Activated naive CD8-positive, alpha-beta T cell treated with anti-CD3 and anti-CD28 coated beads, Interleukin-2, amount 50 U/mL, for 16 hours (primary cell): ENCODE data around the gene KIAA0513.

Experiments
- DNase-seq: peaks from one replicate; pipeline ENCODE4 v3.0.0-alpha.2; 2020; ENCODE audit warnings: low read depth, low spot score

Gene KIAA0513

GRCh38 chr16:85088570-85089199, 61.1 kb downstream of the KIAA0513 start:
- DNase-seq, result no peak

GRCh38 chr16:85089525-85089924, 61.9 kb downstream of the KIAA0513 start:
- DNase-seq, result no peak

GRCh38 chr16:85090181-85090580, 62.6 kb downstream of the KIAA0513 start:
- DNase-seq, result no peak

GRCh38 chr16:85090873-85091521, 63.4 kb downstream of the KIAA0513 start:
- no peak for DNase-seq

- no peak for DNase-seq
Measured at GRCh38 chr16:85091522-85091910, 63.9 kb downstream of the KIAA0513 start.

- DNase-seq, result no peak
Measured at GRCh38 chr16:85092309-85092708, 64.7 kb downstream of the KIAA0513 start.

- DNase-seq, result no peak
Measured at GRCh38 chr16:85092851-85093250, 65.3 kb downstream of the KIAA0513 start.

GRCh38 chr16:85093705-85094104, 66.1 kb downstream of the KIAA0513 start:
- no peak for DNase-seq

- no peak for DNase-seq
Measured at GRCh38 chr16:85094176-85094805, 66.7 kb downstream of the KIAA0513 start.

GRCh38 chr16:85094812-85095211, 67.2 kb downstream of the KIAA0513 start:
- no peak for DNase-seq

GRCh38 chr16:85096921-85097320, 69.3 kb downstream of the KIAA0513 start:
- DNase-seq, result no peak

- no peak for DNase-seq
Measured at GRCh38 chr16:85098565-85098964, 71.0 kb downstream of the KIAA0513 start.

- no peak for DNase-seq
Measured at GRCh38 chr16:85100265-85100664, 72.7 kb downstream of the KIAA0513 start.

GRCh38 chr16:85101956-85102630, 74.5 kb downstream of the KIAA0513 start:
- DNase-seq, result no peak

GRCh38 chr16:85103114-85104079, 75.8 kb downstream of the KIAA0513 start:
- DNase-seq, result no peak

GRCh38 chr16:85104147-85104546, 76.6 kb downstream of the KIAA0513 start:
- no peak for DNase-seq

GRCh38 chr16:85104821-85105391, 77.3 kb downstream of the KIAA0513 start:
- DNase-seq, result no peak

- DNase-seq, result no peak
Measured at GRCh38 chr16:85105475-85105874, 77.9 kb downstream of the KIAA0513 start.

- no peak for DNase-seq
Measured at GRCh38 chr16:85107083-85107482, 79.5 kb downstream of the KIAA0513 start.

- DNase-seq, result no peak
Measured at GRCh38 chr16:85107532-85107931, 79.9 kb downstream of the KIAA0513 start.

- DNase-seq, result no peak
Measured at GRCh38 chr16:85110105-85110504, 82.5 kb downstream of the KIAA0513 start.
